HG03520 (cell line): ENCODE data around the gene MYO15B.

Experiments
- ATAC-seq: cut with Tn5 transposase; IDR thresholded peaks from one replicate; pipeline ENCODE4 v1.9.1; 2021; ENCODE audit warnings: mild to moderate bottlenecking, moderate library complexity; ENCODE audit not compliant: unreplicated experiment

The MYO15B gene

GRCh38 chr17:75601057-75601987 lies 13.7 kb downstream of the MYO15B start:
- ATAC-seq, result no peak

DNA sequence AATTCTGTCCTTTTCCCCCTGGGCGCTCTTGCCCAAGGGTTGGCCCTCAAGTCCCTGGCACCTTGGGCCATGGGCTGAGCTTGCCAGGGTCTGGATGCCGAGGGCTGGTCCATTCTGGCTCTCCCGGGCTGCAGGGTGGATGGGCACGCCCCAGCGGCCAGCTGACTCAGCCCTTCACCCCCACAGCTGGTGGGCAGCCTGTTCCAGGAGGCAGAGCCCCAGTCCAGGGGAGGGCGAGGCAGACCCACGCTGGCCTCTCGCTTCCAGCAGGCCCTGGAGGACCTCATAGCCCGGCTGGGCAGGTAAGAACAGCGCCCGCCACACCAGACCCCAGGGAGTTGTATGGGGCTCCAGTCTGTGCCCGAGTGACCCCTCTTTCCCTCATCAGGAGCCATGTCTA lies 15.0 kb downstream of the MYO15B start:
- ATAC-seq, result no peak

GRCh38 chr17:75603123-75603522 lies 15.5 kb downstream of the MYO15B start:
- no peak for ATAC-seq

DNA sequence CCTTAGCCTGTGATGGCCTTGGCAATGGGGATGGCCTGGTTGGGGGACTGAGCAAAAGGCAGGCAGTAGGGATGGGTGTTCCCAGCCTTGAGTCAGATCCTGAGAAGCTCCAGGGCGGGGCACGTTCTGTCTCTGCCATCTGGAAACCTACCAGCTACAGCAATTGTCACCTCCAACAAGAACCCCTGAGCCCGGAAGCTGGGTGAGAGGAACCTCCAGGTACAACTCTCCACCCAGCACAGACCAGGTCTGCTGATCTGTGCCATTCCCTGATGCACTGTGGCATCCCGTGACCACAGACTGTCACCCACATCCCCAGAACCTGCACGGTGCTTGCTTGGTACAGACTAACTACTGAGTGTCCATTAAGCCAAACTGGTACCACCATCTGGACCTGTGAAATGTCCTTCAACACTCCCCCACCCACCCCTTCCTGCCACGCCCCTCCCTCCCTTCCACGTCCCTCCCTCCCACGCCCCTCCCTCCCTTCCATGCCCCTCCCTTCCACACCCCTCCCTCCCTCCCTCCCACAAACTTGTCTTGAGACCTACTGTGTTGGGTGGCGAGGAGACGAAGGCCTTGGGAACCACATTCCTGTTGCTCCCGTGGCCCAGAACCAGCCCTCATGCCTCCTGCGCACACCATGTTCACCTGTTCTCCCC lies 16.6 kb downstream of the MYO15B start:
- ATAC-seq, result no peak

GRCh38 chr17:75605790-75606189 lies 18.2 kb downstream of the MYO15B start:
- no peak for ATAC-seq

- no peak for ATAC-seq
These were observed 19.5 kb downstream of the MYO15B start for GRCh38 chr17:75607086-75607485.

GRCh38 chr17:75610103-75610984 lies 22.7 kb downstream of the MYO15B start:
- ATAC-seq, result no peak

DNA sequence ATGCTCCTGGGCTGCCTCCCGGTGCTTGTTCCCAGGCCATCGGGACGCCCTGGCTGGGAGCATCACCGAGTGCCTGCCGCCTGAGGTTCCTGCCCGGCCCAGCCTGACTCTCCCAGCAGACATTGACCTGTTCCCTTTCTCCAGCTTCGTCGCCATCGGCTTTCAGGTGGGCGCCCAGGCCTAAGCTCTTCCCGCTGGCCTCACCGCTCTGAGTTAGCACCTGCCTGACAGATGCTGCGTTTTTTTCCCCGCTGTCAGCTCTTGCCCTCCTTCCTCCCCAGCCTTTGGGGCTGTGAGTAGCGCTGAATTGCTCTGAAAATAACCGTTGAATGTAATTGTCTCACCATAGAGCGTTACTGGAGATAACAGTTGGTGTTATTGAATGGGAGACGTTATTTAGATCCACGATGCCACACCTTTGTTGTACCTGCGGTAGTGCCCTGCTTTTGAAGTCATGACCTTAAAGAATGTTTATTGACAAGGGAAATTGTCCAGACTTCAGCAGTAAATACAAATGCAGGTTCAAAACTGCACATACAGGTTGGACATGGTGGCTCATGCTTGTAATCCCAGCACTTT lies 24.3 kb downstream of the MYO15B start:
- no peak for ATAC-seq

GRCh38 chr17:75612906-75613626 lies 25.5 kb downstream of the MYO15B start:
- no peak for ATAC-seq

DNA sequence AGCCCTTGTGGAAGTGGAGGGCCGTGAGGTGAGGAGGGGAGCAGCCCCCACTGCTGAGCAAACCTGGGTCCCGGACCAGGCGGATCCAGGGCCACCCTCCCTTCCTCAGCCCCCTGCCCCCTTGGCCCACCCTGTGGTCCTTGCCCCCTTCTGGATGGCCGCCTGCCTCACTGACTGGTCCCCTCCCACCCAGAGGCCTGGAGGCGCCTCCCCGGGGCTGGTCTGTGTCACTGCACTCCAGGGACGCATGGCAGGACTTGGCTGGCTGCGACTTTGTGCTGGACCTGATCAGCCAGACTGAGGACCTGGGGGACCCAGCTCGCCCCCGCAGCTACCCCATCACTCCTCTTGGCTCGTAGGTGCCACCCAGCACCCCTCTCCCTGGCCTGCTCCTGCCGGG lies 26.4 kb downstream of the MYO15B start:
- no peak for ATAC-seq

- ATAC-seq, result no peak
These were observed 27.1 kb downstream of the MYO15B start for GRCh38 chr17:75614556-75615270.

GRCh38 chr17:75615301-75615700 lies 27.7 kb downstream of the MYO15B start:
- no peak for ATAC-seq

- ATAC-seq, result no peak
These were observed 29.0 kb downstream of the MYO15B start for GRCh38 chr17:75616521-75617122.

- ATAC-seq, result no peak
These were observed 29.6 kb downstream of the MYO15B start for GRCh38 chr17:75617218-75617617.

DNA sequence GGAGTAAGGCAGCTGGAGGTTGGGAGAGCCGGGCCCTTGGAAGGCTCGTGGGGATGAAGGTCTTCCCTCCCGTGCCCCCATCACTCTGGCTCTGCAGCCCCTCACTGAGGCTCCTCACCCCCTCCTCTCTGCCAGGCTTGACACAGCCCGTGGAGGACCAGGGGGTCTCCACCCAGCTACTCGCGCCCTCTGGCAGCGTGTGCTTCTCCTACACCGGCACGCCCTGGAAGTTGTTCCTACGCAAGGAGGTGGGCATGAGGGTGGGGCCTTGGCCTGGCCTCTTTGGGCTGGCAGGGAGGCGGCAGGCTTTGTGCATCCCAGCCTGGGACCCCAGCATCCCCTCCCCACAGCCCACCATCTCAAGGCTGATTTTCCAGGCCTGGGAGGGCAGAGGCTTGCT lies 30.1 kb downstream of the MYO15B start:
- no peak for ATAC-seq

DNA sequence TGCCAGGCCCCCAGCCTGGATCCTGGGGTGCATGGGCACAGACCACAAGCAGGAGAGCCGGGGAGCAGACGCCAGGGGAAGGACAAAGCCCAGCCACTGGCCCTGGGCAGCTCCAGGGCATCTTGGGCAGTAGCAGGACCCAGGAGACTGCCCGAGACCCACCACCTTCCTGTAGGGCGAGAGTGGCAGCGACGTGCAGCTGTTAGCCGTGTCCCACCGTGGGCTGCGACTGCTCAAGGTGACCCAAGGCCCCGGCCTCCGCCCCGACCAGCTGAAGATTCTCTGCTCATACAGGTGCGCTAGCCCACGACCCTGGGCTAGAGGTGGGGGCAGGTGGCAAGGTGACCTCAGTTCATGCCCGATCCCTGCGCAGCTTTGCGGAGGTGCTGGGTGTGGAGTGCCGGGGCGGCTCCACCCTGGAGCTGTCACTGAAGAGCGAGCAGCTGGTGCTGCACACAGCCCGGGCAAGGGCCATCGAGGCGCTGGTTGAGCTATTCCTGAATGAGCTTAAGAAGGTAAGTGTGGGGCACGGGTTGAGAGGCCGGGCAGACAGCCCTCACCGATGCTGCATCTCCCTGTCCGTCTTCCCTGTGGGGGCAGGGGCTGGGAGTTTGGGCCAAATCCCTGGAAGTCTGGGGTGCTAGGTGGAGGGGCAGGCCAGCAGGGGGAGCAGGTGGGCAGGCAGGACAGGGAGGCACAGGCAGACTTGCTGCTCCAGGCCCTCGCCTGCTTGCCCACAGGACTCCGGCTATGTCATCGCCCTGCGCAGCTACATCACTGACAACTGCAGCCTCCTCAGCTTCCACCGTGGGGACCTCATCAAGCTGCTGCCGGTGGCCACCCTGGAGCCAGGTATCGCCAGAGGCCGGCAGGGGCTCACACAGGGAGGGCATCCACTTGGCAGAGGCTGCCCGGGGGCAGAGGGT lies 32.2 kb downstream of the MYO15B start:
- no peak for ATAC-seq

- ATAC-seq, result no peak
These were observed 33.9 kb downstream of the MYO15B start for GRCh38 chr17:75621489-75621888.

- ATAC-seq, result no peak
These were observed 34.5 kb downstream of the MYO15B start for GRCh38 chr17:75622076-75622475.
